HG03342 (cell line): Measurements from ENCODE around the gene ALCAM.

Experiments used
- ATAC-seq: cut with Tn5 transposase; IDR thresholded peaks from one replicate; pipeline ENCODE4 v1.9.1; 2021; ENCODE audit warnings: mild to moderate bottlenecking, moderate library complexity; ENCODE audit not compliant: unreplicated experiment

Gene ALCAM

GRCh38 chr3:105521770-105522169 lies 155.1 kb downstream of the ALCAM start:
- ATAC-seq, result no peak

DNA sequence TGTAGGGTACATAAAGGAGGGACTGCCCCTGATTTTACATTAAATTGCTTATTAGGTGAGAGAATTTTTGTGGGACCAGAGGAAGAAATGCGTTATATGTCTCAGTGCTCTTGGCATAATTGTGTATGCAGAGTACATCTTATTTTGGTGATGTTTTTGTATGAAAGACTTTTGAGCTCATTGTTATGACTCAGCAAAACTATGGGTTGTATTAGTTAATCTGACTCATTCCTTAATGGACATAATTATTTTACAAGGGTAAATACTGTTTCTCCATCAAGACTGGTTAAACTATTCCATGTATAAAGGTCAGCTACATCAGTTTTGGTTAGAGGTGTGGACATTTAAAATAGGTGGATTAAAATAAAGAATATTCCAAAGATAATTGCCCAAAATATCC lies 156.8 kb downstream of the ALCAM start:
- ATAC-seq, result no peak

GRCh38 chr3:105525531-105525930 lies 158.8 kb downstream of the ALCAM start:
- ATAC-seq, result no peak

GRCh38 chr3:105526360-105527111 lies 159.8 kb downstream of the ALCAM start:
- ATAC-seq, result no peak

- no peak for ATAC-seq
Measured at GRCh38 chr3:105527535-105527934, 160.8 kb downstream of the ALCAM start.

DNA sequence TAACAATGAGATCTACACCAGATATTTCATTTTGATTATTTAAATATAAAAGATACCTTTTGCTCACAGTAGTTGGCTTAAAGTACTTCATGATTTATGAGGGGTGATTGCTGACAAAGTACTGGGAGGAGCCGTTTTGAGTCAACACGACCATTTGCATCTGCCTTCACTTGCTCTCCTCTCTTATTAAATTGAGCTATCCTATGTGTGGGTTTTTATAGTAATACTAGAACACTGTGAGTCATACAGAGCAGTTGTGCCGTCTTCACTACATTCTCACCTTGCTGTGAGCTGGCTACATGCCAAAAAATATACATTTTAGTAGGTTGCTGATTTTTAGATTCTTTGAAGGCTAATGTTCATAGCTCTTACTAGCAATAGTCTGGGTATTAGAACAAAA lies 161.2 kb downstream of the ALCAM start:
- peak; percentile 75 for ATAC-seq

- no peak for ATAC-seq
Measured at GRCh38 chr3:105528955-105529354, 162.2 kb downstream of the ALCAM start.

DNA sequence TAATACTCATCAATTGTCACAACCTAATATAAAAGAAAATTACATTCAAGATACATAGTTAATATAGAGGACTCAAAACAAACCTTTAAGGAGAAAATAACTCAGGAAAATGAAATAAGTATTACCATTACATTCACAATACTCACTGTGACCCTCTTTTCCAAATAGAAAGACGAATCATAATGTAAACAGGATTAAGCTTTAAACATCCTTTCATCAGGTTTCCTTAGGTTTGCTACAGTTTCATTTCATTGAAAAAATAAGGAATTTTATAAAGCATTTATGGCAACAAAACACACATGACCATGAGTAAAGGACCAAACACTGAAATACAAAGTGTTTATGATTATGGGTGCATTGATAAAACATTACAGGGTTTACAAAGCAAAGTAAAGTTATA lies 162.7 kb downstream of the ALCAM start:
- ATAC-seq, result no peak

GRCh38 chr3:105532251-105532650 lies 165.5 kb downstream of the ALCAM start:
- no peak for ATAC-seq

GRCh38 chr3:105533960-105534359 lies 167.3 kb downstream of the ALCAM start:
- no peak for ATAC-seq

DNA sequence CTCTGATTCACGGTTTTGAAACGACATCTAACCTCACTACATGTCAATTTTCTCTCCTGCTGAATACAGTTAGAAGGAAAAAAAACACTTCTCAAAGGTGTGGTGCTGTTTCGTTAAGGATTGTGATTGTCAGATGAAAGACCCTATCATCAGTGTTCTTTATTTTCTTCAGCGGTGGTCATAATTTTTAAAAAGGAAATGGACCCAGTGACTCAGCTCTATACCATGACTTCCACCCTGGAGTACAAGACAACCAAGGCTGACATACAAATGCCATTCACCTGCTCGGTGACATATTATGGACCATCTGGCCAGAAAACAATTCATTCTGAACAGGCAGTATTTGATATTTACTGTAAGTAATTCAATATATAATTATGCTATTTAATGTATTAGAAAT lies 167.8 kb downstream of the ALCAM start:
- ATAC-seq, result no peak

DNA sequence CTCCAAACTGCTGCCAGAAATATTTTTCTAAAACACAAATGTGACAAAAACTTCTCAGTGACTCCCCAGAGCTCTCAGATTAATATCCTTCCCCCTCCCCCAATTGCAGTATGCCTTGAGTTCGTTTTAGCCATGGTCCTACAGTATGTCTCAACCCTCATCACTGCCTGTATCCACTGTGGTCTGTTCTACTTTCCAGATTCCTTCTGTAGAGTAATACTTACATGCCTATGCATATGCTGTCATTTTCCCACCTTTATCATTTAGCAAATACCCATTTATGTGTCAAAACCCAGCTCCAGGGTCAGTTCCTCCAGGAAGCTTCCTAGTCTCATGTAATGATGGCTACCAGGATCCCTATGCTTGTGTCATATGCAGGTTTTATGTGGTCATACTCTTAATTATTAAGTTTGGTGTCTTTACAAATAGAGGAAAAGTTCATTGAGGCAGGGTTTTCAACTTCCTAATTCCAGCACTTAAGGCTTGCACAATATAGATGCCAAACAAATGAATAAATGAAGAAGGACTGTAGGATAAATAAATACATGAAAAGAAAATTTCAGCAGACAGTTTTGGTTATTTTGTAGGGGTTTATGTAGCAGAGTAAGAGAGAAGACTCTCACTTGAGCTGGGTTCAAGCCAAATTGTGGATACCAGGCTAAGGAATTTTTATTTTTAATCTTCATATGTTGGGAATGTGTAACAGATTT lies 170.8 kb downstream of the ALCAM start:
- no peak for ATAC-seq

DNA sequence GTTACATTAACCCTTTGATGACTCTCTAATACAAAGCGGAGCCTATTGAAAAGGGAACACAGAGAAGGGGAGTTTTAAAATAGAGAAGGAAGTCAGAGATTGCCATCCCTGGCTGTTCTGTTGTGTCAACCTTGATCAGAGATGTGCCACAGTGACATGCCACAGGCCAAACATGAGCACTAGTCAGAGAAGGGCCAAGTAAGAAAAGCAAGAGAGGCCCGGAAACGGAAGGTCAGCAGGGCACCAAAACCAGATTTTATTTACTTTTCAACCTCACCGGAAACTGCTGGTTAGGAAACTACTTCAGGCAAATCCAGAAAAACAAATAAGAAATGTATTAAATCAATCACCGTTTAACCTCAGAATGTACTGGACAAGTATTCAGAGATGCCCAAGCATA lies 171.8 kb downstream of the ALCAM start:
- ATAC-seq, result no peak

GRCh38 chr3:105539897-105540296 lies 173.2 kb downstream of the ALCAM start:
- ATAC-seq, result no peak

GRCh38 chr3:105542282-105543019 lies 175.7 kb downstream of the ALCAM start:
- no peak for ATAC-seq

GRCh38 chr3:105545051-105545450 lies 178.3 kb downstream of the ALCAM start:
- no peak for ATAC-seq

- ATAC-seq, result no peak
Measured at GRCh38 chr3:105553851-105554250, 187.1 kb downstream of the ALCAM start.

DNA sequence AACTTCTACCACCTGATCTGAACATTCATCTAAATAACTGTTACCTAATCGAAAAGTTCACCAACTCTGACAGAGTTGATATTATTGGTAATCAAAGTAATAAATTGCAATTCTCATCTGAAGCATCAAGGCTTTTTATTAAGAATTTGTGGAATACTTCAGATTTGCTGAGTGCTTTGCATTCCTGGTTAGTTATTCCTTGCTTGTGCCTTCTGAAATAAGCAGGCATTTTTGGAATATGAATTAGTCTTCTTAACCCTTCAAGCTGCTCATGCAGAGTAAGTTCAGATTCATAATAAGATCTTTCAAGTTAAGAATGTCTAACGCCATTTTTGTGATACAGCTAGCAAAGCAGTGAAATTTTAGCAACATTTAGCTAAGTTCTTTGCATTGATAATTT lies 188.5 kb downstream of the ALCAM start:
- no peak for ATAC-seq

- no peak for ATAC-seq
Measured at GRCh38 chr3:105559856-105560255, 193.1 kb downstream of the ALCAM start.

- ATAC-seq, result no peak
Measured at GRCh38 chr3:105561876-105562275, 195.2 kb downstream of the ALCAM start.

- no peak for ATAC-seq
Measured at GRCh38 chr3:105564546-105565288, 198.0 kb downstream of the ALCAM start.
